GM18517 (cell line): ENCODE measurements around the gene THYN1.

ENCODE experiments used
- ATAC-seq: cut with Tn5 transposase; IDR thresholded peaks from one replicate; pipeline ENCODE4 v1.9.1; 2021; ENCODE audit warnings: mild to moderate bottlenecking, moderate library complexity; ENCODE audit not compliant: unreplicated experiment

The THYN1 gene

GRCh38 chr11:134224710-134225664 lies 28.2 kb downstream of the THYN1 start:
- ATAC-seq: peak; percentile 29

- ATAC-seq: peak; percentile 68
Measured at GRCh38 chr11:134223836-134224709, 29.1 kb downstream of the THYN1 start, which contains the start of the genes NCAPD3 and VPS26B. TSS of gene NCAPD3 (minus strand) at chr11:134223967. CDS start at chr11:134223926, 41 bp downstream. TSS of gene VPS26B (plus strand) at chr11:134224671. CDS start at chr11:134225123, 452 bp downstream.

GRCh38 chr11:134223121-134223520 lies 30.0 kb downstream of the THYN1 start:
- ATAC-seq: no peak

- no peak for ATAC-seq
Measured at GRCh38 chr11:134216816-134217215, 36.3 kb downstream of the THYN1 start.

GRCh38 chr11:134215836-134216235 lies 37.3 kb downstream of the THYN1 start:
- ATAC-seq: no peak

- no peak for ATAC-seq
Measured at GRCh38 chr11:134207538-134208239, 45.5 kb downstream of the THYN1 start.

- no peak for ATAC-seq
Measured at GRCh38 chr11:134206185-134206584, 47.0 kb downstream of the THYN1 start.

- no peak for ATAC-seq
Measured at GRCh38 chr11:134205729-134206128, 47.4 kb downstream of the THYN1 start.

GRCh38 chr11:134202661-134203060 lies 50.5 kb downstream of the THYN1 start:
- no peak for ATAC-seq

GRCh38 chr11:134200688-134201087 lies 52.5 kb downstream of the THYN1 start:
- ATAC-seq: no peak

- ATAC-seq: no peak
Measured at GRCh38 chr11:134199531-134199930, 53.6 kb downstream of the THYN1 start.
